Bladder microvascular endothelial cell (primary cell): Measurements from ENCODE around the gene SOX11. TPM values are rescaled to one million over a fixed set of nuclear protein-coding genes. Genes with fewer than 3 reads are reported as not detected.

Experiments
- total RNA-seq: library from RNA; depleted of rRNA; stranded (reverse); fragments of >200 nt; gene quantifications from 2 replicates; pipeline ENCODE4 v1.2.3, GENCODE V29; 2014

The SOX11 gene
- total RNA-seq: under 0.01 TPM in 2 replicates

DNA sequence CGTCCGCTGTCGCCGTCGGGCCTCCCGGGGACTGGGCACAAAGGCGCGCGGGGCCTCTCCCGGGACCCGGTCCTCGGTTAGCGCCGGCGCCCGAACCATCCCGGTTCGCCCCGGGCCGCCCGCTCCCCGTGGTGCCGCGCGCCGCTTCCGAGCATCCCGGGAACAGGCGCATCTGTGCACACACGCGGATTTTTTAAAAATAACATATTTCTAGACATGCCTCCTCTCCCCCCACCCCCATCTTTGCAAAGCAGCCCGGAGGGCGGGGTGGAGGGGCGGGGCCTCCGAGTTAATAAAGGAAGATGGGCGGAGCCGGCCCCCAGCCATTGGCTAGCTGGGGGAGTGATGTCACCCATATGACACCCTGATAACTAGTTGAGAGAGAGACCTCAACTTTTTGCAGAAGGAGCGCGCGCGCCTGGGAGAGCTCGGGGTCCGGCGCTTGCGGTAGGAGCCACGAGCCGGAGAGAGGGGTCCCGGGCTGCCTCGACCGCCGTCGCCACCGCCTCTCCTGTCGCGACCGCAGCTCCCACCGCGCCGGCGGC, at the start of gene SOX11:
Gene SOX11, plus strand, starts transcription at position 400 of the 545 bp plus-strand sequence. CDS start 338 bp downstream, outside the sequence.

